PFSK-1 (cell line): Measurements from ENCODE around the gene PI4K2A.
A peak's percentile ranks its signal among the peaks of the same experiment; 100 is the strongest.

Experiments used
- FOXP2 ChIP-seq: optimal IDR thresholded peaks from 2 replicates; pipeline ENCODE3; 2011; ENCODE audit warnings: borderline replicate concordance, control low read depth, inconsistent platforms; ENCODE audit not compliant: insufficient read depth; ENCODE audit errors: extremely low read length, extremely low read depth
- POLR2AphosphoS5 ChIP-seq: IDR thresholded peaks from 2 replicates; pipeline ENCODE4 v1.6.1; 2012; ENCODE audit warnings: low read depth, mild to moderate bottlenecking, control low read depth, low read length, moderate library complexity
- SIN3A ChIP-seq: IDR thresholded peaks from 2 replicates; pipeline ENCODE4 v1.6.1; 2012; ENCODE audit warnings: mild to moderate bottlenecking, low read length, moderate library complexity, borderline replicate concordance; ENCODE audit not compliant: insufficient read depth
- TAF1 ChIP-seq: IDR thresholded peaks from 2 replicates; pipeline ENCODE4 v1.6.1; 2012; ENCODE audit warnings: low read length, control low read depth, borderline replicate concordance; ENCODE audit not compliant: insufficient read depth
- TF ChIP-seq, protein P1 (sequence below), 2 experiments: IDR thresholded peaks; 2 replicates each; pipeline versions ENCODE4 v1.6.1 to v1.8.0; 2011 to 2012; ENCODE audit warnings: low read depth in 2 of 2, low read length in 2 of 2, control low read depth in 1 of 2, inconsistent platforms in 1 of 2, mild to moderate bottlenecking in 1 of 2, moderate library complexity in 1 of 2; ENCODE audit not compliant: insufficient read depth in 1 of 2

The PI4K2A gene

DNA sequence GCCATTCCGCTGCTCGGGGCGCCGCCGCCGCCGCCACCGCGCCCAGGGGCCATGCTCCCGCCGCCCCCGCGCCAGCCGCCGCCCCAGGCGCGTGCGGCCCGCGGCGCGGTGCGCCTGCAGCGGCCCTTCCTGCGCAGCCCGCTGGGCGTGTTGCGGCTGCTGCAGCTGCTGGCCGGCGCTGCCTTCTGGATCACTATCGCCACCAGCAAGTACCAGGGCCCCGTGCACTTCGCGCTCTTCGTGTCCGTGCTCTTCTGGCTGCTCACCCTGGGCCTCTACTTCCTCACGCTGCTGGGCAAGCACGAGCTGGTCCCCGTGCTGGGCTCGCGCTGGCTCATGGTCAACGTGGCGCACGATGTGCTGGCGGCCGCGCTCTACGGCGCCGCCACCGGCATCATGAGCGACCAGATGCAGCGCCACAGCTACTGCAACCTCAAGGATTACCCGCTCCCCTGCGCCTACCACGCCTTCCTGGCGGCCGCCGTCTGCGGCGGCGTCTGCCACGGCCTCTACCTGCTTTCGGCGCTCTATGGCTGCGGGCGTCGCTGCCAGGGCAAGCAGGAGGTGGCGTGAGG, 73.4 kb downstream of the PI4K2A start:
- TF ChIP-seq TAF1 (0 out of 2 replicates have a peak, but pooled peaks have one; percentile 1), FOXP2 (peak; percentile 40), POLR2AphosphoS5 (no peak; the same call in none of the 2 replicates)
- TF ChIP-seq, protein P1, sequence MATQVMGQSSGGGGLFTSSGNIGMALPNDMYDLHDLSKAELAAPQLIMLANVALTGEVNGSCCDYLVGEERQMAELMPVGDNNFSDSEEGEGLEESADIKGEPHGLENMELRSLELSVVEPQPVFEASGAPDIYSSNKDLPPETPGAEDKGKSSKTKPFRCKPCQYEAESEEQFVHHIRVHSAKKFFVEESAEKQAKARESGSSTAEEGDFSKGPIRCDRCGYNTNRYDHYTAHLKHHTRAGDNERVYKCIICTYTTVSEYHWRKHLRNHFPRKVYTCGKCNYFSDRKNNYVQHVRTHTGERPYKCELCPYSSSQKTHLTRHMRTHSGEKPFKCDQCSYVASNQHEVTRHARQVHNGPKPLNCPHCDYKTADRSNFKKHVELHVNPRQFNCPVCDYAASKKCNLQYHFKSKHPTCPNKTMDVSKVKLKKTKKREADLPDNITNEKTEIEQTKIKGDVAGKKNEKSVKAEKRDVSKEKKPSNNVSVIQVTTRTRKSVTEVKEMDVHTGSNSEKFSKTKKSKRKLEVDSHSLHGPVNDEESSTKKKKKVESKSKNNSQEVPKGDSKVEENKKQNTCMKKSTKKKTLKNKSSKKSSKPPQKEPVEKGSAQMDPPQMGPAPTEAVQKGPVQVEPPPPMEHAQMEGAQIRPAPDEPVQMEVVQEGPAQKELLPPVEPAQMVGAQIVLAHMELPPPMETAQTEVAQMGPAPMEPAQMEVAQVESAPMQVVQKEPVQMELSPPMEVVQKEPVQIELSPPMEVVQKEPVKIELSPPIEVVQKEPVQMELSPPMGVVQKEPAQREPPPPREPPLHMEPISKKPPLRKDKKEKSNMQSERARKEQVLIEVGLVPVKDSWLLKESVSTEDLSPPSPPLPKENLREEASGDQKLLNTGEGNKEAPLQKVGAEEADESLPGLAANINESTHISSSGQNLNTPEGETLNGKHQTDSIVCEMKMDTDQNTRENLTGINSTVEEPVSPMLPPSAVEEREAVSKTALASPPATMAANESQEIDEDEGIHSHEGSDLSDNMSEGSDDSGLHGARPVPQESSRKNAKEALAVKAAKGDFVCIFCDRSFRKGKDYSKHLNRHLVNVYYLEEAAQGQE (IDR thresholded peaks at IDR 0.05; ENCODE audit: insufficient read depth in 1 of 2, low read depth in 2 of 2, low read length in 2 of 2), result no peak

DNA sequence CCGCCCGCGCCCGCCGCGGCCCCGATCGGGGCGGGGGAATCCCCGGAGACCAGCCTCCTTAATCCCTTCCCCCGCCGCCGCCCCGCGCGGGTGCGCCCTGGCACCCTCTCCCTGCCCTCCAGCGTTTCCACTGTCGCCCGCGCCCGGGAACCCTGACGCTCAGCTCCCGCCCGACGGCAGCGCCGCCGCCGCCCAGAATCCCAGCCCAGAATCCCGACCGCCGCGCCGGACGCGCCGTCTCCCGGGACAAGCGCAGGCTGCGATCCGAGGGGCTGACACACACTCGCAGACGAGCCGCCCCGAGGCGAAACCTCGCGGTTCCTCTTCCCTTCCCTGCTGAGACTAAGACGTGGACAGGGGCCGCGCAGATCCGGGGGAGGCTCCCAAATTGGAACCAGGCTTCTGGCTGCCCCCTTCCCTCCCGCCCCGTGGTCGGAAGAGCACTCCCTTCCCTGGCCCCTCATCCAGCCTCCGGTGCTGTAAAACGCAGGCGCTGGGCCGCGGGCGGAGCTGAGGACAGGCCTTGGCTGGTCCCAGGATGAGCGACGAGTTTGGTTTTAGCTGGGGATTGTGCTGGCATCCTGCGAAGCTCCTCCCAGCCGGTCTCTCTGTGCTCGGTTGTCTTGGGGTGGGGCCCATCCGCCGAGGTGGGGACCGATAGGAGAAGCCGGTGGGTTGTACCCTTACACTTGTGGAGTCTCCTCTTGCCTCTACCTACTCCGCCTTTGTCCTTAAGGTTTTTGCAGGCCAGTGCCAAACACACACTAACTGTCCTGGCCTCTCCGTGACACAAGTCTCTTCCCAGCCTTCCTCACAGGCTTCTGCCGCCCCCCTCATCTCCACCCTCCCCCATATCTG, 74.2 kb downstream of the PI4K2A start:
- TF ChIP-seq, protein P1 (IDR thresholded peaks at IDR 0.05; ENCODE audit: insufficient read depth in 1 of 2, low read depth in 2 of 2, low read length in 2 of 2), result 0 out of 4 replicates have a peak, but pooled peaks of 1 of the 2 experiments have one; percentile 7
- TF ChIP-seq FOXP2 (peak; percentile 11), SIN3A (no peak), POLR2AphosphoS5 (peak; percentile 56; the same call in 1 of the 2 replicates), TAF1 (peak; percentile 65; the same call in 1 of the 2 replicates)

GRCh38 chr10:97715259-97715874, 74.9 kb downstream of the PI4K2A start:
- TF ChIP-seq POLR2AphosphoS5, result no peak
- no peak for TF ChIP-seq FOXP2
- no peak for TF ChIP-seq TAF1
- TF ChIP-seq SIN3A, result no peak
- TF ChIP-seq, protein P1 (IDR thresholded peaks at IDR 0.05; ENCODE audit: insufficient read depth in 1 of 2, low read depth in 2 of 2, low read length in 2 of 2), result no peak

DNA sequence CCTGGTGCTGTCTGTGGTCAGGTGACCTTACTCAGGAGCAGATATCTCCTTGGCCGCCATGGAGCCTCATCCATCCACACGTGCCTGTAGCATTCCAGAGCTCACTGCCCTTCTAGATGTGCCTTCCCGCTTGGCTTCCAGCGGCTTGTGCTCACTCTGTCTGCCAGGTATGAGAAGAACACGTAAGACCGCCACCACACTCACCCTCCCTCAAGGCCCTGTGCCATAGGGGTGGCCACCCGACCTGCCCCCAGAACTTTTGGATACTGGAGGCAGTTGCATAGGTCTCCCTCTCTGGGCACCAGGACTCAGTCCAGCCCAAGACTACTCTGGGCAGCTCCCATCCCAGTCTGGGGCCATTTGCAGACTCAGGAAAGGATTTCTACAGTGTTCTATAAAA, 77.2 kb downstream of the PI4K2A start:
- TF ChIP-seq POLR2AphosphoS5 (no peak), SIN3A (no peak), FOXP2 (no peak), TAF1 (no peak)
- TF ChIP-seq, protein P1 (IDR thresholded peaks at IDR 0.05; ENCODE audit: insufficient read depth in 1 of 2, low read depth in 2 of 2, low read length in 2 of 2), result no peak
